ENCODE measurements around the gene RAD51B.

GRCh38 chr14:68178282-68178681, 358.7 kb downstream of the RAD51B start:
- no peak for TF ChIP-seq POLR2AphosphoS5 (IDR thresholded peaks at IDR 0.05; ENCODE audit: borderline replicate concordance, low read depth, low read length)
- TF ChIP-seq EZH2 (IDR thresholded peaks at IDR 0.05) = no peak
